ACHN (cell line): Measurements from ENCODE around the gene VIPR2.

Source experiments
- DNase-seq: peaks from one replicate; pipeline ENCODE4 v3.0.0-alpha.2; 2015
- in situ Hi-C: cut with HindIII; loops from 2 replicates; pipeline ENCODE4 v1.10.0; 2017; ENCODE audit warnings: low sequenced_read_pairs, low pct_ligation_motif_present, low pct_unique_long_range_greater_than_20kb

VIPR2 gene

DNA sequence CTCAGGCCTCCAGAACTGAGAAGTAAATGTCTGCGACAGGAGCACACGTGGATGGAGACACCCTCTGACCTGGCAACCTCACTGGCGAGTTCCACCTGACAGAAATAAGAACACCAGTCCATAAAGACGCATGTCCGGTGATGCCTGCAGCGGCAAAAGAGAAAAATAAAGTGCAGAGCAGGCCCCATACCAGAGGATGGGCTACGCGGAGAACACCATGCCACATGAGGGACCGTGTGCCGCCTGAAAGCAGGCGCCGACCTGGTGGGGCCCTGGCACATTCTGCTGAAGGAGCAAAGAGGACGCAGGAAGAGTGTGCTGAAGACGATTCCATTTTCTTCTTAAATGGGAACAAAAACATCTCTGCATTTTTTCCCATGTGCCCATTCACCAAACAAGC, 105.0 kb downstream of the VIPR2 start:
- DNase-seq: no peak
- in situ Hi-C loops: no loop called here

DNA sequence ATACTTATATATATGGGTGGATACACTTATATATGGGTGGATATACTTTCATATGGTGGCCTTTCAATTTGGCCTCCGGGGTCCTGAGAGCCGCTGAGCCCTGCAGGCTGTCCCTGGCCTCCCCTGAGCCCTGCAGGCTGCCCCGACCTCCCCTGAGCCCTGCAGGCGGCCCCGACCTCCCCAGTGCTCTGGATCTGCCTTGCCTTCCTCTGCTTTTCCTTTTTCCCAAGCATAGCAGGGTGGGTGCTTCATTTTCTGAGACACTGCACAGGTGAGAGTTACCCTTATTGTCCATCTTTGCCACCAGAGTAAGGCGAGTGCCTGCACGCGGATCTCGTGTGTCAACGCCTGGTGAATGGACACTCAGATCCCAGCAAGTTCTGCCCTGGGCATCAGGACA, 106.6 kb downstream of the VIPR2 start:
- in situ Hi-C loops: no loop called here
- DNase-seq: no peak

DNA sequence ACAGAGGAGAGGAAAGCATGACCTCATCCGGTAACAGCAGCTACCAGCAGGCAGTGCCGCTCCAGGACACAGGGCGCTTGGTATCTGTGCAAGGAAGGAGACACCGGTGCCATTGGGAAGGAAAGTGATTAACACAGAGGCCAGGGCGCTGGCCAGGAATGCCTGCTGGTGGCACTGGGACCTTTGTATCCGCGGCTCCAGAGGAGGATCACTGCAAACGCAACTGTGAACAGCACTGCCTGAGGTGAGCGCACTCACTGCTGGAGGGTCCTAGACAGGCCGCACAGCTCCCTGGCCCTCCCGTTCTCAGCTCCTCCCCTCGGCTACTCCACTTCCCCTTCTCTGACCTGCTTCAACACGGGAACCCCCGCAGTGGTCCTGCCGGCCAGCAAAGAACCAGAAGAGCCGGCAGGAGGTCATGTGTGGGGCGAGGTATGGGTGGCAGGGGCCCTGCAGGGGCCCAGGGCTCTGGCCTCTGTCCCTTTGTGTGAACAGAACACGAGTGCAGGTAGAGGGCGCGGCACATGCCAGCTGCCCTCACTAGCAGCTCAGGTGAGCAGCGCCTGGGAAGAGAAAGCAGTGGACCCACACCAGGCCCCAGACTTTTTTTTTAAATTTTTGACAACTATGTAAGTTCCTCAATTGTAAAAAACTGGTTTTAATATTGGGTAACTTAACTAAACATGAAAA, 107.6 kb downstream of the VIPR2 start:
- no peak for DNase-seq
- in situ Hi-C loops: no loop called here

DNA sequence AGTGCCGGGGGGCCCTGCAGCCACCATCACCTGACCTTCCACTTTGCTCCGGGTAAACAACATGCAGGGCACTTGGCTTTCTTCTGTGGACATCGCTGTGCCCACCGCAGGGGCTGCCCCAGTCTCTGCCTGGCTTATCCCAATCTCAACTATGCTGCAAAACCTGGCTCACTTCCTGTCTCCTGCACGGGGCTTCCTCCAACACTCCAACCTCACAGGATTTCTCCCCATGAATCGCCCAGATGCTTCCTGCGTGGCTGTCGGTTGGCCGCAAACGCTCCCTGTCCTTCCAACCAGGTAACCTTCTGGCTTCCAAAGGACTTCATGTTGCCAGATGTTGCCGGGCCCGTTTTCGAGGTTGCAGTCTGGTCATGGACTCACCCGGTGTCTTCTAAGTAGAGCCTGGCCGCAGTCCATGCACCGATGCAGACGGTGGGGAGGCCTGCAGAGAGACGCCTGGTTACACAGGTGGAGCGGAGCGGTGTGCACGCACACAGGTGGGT, 109.0 kb downstream of the VIPR2 start:
- in situ Hi-C loops: no loop called here
- no peak for DNase-seq

DNA sequence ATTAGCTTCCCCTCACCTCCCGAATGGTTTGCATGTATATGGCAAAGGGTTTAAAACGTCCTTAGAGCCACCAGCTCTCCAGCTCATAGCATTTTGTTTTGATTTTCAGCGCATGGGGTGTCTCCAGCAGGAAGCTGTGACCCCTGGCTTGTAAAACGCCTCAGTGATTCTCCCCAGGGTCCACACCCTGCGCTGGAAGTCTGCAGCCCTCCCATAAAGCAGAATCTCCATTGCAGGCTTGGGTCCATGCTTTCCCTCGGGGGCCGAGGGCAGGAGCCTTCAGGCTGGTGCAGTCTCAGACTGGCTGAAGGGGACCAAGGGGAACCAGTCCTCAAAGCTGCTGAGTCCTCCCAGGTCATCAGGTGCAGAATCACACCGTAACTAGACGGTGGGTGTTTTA, 109.7 kb downstream of the VIPR2 start:
- in situ Hi-C loops: no loop called here
- DNase-seq: no peak

DNA sequence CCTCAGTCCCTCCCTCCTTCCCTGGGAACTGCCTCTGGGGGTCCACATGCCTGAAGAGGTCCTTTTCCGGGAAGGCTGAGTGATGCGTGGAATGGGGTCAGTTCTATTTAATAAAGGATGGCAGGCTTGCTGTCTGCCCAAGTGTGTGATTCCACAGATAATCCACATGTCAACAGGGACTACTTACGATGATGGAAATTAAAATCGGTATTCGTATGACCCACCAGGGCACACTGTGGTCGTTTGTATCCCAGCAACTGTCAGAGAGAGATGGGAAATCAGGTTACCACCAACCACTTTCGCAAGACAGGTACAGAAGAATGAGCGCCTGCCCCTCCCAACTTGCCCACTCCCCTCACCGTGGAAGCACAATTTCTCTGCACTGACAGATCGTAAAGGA, 110.3 kb downstream of the VIPR2 start:
- in situ Hi-C loops: no loop called here

DNA sequence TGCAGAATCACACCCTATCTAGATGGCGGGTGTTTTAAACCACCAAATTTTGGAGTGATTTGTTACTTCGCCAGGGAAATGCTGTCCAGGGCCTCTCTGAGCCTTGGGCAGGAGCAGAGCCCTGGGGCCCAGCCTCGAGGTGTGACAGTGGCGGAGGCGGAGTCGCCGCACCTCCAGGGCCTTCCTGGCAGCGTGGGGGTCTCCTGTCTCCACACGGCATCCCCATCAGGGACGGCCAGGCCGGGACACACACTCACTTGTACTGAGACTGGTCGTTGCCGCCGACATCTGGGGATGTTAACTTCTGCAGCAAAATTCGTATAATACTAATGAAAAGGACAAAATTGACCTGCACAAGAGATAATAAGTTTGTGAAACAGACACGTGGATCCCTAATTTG, 110.7 kb downstream of the VIPR2 start:
- in situ Hi-C loops: no loop called here
- DNase-seq: no peak

More for the DNA sequence above, 110.3 kb downstream of the VIPR2 start:
- no peak for DNase-seq

DNA sequence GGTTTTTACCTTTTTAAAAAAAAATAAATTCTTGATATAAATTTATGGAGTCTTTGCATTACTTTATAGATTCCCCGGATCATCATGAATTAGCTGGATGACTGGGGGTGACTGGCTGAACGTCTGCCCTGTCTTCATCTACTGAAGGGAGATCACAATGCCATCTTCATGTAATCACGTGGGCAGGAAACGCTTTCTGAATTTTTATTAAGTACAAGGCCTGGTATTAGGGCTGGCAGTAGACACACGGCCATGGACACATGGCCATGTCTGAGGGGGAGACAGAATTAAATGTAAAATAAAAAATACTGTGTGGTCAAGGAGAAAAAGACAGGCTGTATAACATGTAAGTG, 111.2 kb downstream of the VIPR2 start:
- no peak for DNase-seq
- in situ Hi-C loops: no loop called here

DNA sequence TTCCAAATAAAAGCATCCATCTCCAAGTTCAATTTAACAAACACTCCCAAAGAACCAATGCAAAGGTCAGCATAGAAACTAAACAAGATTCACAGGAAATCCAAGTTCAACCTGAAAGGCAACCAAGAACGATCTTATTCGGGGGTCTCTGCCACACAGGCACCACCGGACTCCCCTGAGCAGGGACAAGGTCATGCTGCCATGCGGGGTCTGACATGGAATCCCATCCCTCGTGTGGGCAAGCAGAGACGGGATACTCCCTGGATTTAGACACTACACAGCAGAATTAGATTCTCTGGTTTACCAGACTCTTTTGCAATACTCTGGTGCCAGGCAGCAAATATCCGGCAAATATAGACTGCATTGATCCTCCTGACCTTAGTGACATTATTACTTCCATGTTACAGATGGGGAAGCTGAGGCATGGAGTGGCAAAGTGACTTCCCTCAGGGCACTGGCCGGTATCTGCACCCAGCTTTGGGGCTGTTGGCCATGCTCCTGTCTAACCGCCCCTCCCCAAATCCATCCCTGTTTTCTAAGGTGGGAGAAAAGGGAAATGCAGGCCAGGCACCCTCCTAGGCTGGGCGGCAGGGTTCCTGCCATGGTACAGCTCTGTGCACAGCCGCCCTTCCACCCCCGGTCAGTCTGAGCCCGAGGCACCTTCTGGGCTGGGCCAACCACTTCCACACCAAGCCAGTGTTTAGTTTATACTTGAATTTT, 111.8 kb downstream of the VIPR2 start:
- DNase-seq: no peak
- in situ Hi-C loops: no loop called here

DNA sequence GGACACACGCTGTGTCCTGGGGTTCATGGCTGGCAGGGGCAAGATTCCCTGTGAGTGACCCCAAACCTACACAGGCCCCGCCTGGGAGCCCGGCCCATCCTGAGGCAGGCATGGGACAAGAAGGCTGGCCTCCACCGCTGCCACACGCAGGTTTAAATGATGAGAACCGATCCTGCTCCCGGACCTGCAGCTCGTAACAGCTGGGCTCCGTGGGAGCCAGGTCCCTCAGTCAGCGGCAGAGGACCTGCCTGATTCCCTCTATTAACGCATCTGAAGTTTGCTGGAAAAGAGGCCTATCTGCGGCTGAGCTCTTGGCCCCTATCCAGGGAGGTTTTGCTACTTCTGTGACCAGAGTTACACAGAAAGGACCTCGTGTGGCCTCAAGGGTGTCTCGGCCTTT, 112.3 kb downstream of the VIPR2 start:
- DNase-seq: no peak
- in situ Hi-C loops: no loop called here

DNA sequence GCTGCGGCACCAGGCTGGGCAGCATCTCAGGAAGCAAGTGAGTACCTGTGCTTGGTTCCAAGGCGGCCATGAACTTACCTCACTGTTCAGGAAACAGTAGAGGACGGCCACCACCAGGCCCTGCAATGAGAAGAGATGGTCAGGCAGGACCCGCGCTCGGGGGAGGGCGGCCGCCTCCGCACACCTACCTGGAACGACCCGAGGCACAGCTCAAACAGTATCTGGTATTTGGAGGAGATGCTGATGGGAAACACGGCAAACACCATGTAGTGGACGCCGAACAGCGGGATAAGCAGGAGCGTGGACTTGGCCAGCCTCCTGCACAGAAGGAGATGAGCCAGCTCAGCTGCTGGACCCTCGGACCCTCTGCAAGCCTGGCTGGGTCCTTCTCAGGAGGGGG, 112.9 kb downstream of the VIPR2 start:
- in situ Hi-C loops: no loop called here
- no peak for DNase-seq

DNA sequence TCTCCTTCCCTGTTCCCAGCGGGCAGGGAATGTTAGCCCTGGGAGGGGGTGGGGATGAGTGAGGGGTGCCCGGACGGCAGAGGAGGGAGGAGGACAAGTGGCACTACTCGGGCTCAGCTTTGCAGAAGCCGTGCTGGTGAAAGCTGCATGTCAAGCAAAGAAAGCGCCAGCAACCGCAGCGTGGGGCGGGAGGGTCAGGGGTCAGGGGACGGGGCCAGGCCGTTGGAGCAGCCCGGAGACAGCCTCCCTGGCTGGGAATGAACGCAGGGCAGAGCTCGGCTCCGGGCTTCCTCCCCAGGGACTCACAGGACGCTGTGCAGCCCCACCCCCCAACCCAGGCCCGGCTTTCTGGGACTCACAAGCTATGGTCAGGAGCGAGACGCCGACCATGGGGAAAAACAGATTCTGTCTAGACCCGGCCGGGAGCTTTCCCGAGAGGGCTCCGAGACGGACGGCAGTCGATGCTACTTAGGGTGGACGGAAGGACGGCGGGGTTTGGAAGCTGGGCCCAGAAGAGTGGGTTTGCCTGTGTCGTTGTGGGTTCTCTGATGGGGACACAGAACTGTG, 113.4 kb downstream of the VIPR2 start:
- in situ Hi-C loops: no loop called here
- DNase-seq: no peak

DNA sequence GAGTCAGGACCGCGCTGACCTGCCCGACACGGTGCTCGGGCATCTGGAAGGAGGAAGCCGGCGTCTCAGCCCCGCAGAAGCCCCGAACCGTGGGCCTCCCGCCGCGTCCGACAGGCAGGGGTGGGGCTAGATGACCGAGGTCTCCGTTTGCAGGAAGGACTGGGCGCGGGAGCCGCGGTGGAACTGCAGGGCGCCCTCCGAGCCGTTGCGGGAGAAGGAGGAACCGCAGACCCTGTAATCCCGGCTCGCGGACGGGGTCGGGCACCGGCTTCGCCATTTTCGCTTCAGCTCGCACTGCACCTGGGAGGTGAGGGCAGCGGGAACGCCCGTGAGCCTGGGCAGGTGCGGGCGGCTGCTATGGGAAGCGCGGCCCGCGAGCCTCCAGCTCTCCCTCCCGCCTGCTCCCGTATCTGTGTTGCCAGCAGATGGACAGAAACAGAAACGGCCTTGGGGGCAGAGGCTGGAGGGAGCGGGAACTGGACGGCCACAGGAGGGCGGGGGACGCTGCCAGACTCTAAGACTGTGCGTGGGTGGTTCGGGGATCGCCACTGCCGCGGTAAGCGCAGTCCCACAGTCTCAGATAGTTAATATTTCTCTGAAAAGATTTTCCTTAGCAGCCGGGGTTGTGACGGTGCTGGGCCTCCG, 114.1 kb downstream of the VIPR2 start:
- in situ Hi-C loops: no loop called here
- peak; percentile 76 for DNase-seq

DNA sequence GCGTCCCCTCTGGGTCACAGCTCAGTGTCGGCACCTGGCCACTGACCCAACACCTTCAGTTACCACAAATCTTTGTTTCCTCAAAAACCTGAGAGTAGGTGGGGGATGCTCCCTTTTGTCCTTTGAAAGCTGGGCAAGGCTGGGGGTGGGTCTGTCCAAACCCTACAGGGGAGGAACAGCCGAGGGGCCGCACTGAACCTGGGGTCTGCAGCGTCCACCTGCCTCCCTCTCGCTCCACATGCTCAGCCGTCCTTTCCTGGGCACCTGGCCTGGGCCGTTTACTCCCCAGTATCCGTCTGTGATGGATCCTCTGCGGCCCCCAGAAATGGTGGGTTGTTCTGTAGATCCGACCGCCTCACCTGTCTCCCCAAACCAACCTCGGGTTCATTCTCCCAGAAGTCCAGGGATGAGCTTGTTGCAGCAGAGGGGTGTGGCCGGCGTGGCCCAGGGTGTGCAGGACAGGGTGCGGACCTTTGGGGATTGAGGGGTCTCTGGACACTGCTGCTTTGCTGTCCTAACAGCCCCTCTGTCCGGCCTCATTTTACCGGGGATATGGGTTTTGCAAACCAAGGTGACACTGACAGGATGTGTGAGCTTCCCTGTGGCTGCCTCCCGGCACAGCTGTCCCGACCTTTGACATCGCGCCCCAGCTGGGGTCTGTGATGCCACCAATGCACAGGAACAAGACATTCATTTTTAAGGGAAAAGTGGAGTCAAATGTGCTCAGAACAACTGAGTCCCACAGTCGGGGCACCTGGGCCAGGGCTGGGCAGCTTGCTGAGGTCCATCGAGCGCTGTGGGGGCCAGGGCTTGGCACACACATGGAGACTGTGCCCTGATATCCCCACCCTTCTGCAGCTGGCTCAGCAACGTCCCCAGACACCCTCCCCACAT, 115.9 kb downstream of the VIPR2 start:
- DNase-seq: no peak
- in situ Hi-C loops: no loop called here

DNA sequence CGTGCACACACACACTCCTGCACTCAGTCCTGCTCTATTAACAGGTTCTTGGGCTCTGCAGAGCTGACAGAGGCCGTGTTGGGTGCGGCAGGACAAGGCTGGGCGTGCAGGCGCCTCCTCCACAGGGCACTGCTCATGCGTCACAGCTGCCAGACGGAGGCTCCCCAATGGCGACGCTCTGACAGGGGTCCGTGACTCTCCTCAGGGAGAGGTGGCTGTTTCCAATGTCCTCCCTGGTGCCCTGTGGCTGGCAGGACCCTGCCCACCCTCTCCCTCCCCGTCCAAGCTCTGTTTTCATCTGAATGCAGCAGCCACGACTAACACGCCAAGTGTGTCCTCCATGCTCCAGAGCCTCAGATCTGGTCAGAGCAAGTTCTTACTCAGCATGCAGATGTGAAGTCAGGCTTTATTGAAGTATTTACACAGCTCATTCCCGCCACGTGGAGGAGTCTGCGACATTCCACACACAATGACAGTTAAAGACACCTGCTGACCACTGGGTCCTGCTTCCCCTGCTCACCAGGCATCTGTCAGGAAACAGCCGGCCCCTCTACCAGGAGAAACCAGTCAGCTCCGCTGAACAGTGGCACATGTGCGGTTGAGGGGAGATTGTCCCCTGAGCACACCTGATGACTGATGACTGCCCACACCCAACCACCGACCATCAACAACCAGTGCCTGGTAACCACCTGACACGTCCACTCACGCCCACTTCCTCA, 116.7 kb downstream of the VIPR2 start:
- DNase-seq: peak; percentile 65
- in situ Hi-C loops: no loop called here

DNA sequence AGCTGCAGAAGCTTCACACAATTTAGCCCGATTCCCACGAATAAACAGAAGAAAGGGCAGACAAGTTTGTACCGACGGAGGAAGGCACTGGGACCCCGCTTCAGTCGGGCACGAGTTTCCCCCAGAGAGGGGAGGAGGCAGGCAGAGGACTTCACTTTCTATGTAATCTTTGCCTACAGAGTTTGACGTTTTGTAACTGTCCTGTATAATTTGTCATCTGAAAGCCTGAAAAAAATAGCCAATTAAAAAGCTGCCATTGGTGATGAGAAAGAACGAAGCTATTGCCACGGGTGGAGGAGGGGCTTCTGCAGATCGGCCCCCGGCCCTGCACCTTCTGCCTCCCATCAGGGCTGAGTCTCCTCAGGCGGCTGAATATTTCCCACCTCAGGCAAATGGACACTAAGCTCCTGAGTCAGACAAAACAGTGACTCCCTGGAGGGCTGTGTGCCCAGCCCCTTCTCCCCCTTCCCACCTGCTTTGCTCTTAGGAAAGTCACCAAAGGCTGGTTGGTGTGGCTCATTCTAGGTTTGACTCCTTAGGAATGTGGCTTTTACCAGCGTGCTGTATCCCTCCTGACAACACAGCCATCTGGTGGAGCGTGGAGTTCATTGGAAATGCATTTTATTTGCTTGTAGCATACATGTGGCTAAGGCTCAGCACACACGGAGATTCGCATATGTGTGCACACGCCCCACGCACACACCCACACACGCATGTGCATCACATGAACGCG, 117.4 kb downstream of the VIPR2 start:
- DNase-seq: peak; percentile 66
- in situ Hi-C loops: no loop called here

DNA sequence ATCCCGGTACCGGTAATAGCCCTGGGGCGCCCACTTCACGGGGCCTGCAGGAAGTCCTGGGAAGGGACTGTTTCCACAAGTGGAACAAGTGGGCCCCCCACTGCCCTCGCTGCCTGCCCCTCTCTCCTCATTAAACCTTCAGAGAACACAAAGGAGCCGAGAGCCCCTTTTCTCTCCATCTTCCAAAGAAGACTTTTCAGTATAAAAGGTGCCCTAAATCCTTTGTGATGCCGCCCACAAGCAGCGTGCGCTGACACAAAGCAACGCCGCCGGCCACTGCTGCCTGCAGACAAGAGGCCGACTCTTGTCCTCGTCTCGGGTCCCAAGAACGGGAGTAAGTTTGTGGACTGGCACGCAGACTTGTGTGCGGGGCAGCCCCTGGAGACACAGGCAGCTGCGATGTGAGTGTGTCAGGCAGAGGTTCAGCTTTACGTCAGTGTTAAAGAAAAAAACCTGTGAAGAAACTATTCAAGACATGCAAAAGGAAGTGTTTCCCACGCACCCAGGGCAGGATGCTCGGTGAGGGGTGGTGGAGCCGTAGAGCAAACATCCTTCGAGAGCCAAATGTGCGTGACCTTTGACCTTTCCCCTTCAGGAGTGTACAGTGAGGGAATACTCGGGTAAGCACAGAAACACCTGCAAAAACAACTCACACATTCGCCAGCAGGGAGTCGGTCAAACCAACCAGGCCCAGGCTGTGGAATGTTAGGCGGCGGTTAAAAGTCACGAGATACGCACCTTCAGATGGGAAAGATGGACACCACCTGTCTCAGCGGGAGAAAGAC, 118.2 kb downstream of the VIPR2 start:
- no peak for DNase-seq
- in situ Hi-C loops: no loop called here
